Lung (tissue), 12 donors: ENCODE measurements around the gene TOE1. TPM values are rescaled to one million over a fixed set of nuclear protein-coding genes. Genes with fewer than 3 reads are reported as not detected.

Source experiments
- ATAC-seq: fragments of 200-7000 bp; cut with Tn5 transposase; one replicate; pipeline ENCODE4 v1.9.1; 2020; ENCODE audit warnings: moderate number of reproducible peaks; ENCODE audit not compliant: insufficient read depth, low FRiP score
- DNase-seq, 3 donors: peaks; one replicate each; pipeline ENCODE4 v3.0.0-alpha.2; 2013 to 2017
- H3K27ac ChIP-seq, 2 donors: one replicate each; pipeline ENCODE4 v1.5.1; 2013; ENCODE audit warnings: mild to moderate bottlenecking in 2 of 2, moderate library complexity in 2 of 2, control low read depth in 1 of 2, inconsistent platforms in 1 of 2, low read depth in 1 of 2, low read length in 1 of 2
- H3K27me3 ChIP-seq, 3 donors: one replicate each; pipeline ENCODE4 v1.5.1; 2013; ENCODE audit warnings: low read length in 2 of 3; ENCODE audit not compliant: control insufficient read depth in 3 of 3, insufficient read depth in 3 of 3
- H3K36me3 ChIP-seq, 4 donors: one replicate each; pipeline ENCODE4 v1.5.1; 2013; ENCODE audit warnings: low read length in 4 of 4, mild to moderate bottlenecking in 1 of 4, moderate library complexity in 1 of 4; ENCODE audit not compliant: control insufficient read depth in 4 of 4, insufficient read depth in 4 of 4
- H3K4me1 ChIP-seq, 5 donors: one replicate each; pipeline ENCODE4 v1.5.1; 2013; ENCODE audit warnings: low read length in 5 of 5, mild to moderate bottlenecking in 2 of 5, moderate library complexity in 1 of 5; ENCODE audit not compliant: control insufficient read depth in 5 of 5, insufficient read depth in 5 of 5
- H3K4me3 ChIP-seq: one replicate; pipeline ENCODE4 v1.5.1; 2013; ENCODE audit warnings: mild to moderate bottlenecking, control low read depth, moderate library complexity
- H3K9ac ChIP-seq, 2 donors: one replicate each; pipeline ENCODE4 v1.5.1; 2013; ENCODE audit warnings: low read length in 2 of 2, control low read depth in 1 of 2; ENCODE audit not compliant: insufficient read depth in 1 of 2
- H3K9me3 ChIP-seq, 4 donors: one replicate each; pipeline ENCODE4 v1.5.1; 2013; ENCODE audit warnings: low read length in 3 of 4, mild to moderate bottlenecking in 1 of 4, moderate library complexity in 1 of 4; ENCODE audit not compliant: control insufficient read depth in 4 of 4, insufficient read depth in 3 of 4
- WGBS, 2 donors: extraction: QIAGEN DNeasy Blood & Tissue Kit; methylation state at CpG; one replicate each; pipeline ENCODE4 v1.1.7; 2013; 5-methylcytosine and 5-hydroxymethylcytosine counted together
- polyA plus RNA-seq, 2 donors: library from polyadenylated mRNA; stranded (reverse); fragments of 200-250 nt; gene quantifications; one replicate each; pipeline ENCODE4 v1.2.1, GENCODE V29; 2013
- total RNA-seq, 2 donors: library from RNA; depleted of rRNA in 1 of 2; stranded (reverse); fragments of >200 nt in 1 of 2; gene quantifications; one replicate each; pipeline ENCODE4 v1.2.1, GENCODE V29; 2014 to 2021
- TF ChIP-seq, protein P1 (sequence below): IDR thresholded peaks from 2 replicates; pipeline ENCODE4 v1.5.1; 2012; ENCODE audit warnings: mild to moderate bottlenecking; ENCODE audit errors: control extremely low read depth, extremely low read depth
- donor health status: control.
- donor health status: control.
- donor health status: Bipolar disorder and iron deficiency.
- donor health status: healthy.
- donor health status: DM: yes; HTN: yes; CAD: no.

Gene TOE1
- total and polyA plus RNA-seq, 4 donors, result 5.3 to 10.9 (median 8.5) TPM

DNA sequence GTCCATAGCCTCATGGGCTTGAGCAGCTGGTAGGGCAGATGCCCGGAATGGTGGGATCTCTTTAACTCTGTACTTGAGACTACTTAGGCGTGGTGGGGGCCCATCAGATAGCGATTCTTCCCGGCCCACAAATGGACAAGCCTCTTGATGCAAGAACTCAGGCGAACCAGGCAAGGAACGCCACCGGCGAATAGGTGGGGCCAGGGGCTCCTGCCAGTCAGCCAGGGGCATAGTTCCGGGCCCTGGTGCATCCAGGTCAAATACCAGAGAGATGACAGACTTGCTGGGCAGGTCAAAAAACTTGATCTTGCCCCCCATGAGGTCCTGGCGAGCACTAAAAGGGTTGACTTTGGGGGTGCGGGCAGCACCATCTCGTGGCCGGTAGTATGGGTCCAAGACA lies 5.0 kb downstream of the TOE1 start:
- TF ChIP-seq, protein P1, sequence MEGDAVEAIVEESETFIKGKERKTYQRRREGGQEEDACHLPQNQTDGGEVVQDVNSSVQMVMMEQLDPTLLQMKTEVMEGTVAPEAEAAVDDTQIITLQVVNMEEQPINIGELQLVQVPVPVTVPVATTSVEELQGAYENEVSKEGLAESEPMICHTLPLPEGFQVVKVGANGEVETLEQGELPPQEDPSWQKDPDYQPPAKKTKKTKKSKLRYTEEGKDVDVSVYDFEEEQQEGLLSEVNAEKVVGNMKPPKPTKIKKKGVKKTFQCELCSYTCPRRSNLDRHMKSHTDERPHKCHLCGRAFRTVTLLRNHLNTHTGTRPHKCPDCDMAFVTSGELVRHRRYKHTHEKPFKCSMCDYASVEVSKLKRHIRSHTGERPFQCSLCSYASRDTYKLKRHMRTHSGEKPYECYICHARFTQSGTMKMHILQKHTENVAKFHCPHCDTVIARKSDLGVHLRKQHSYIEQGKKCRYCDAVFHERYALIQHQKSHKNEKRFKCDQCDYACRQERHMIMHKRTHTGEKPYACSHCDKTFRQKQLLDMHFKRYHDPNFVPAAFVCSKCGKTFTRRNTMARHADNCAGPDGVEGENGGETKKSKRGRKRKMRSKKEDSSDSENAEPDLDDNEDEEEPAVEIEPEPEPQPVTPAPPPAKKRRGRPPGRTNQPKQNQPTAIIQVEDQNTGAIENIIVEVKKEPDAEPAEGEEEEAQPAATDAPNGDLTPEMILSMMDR, result no peak
- H3K27ac ChIP-seq, result no peak overlapping the region
- H3K4me1 ChIP-seq, result peaks cover 7 to 23% (median 14%) of the 10 kb centered on the region in 5 donors
- H3K9ac ChIP-seq, result no peak overlapping the region
- ATAC-seq (no peak), DNase-seq (no peak)
- 96 to 98% methylated on average over 13 of the region's 13 CpGs for WGBS, 2 donors
- H3K27me3 ChIP-seq, result no peaks in the 10 kb centered on the region
- H3K36me3 ChIP-seq, result peaks cover 5 to 34% (median 12%) of the 10 kb centered on the region in 4 donors
- no peak overlapping the region for H3K4me3 ChIP-seq
- H3K9me3 ChIP-seq, result no peaks in the 10 kb centered on the region

DNA sequence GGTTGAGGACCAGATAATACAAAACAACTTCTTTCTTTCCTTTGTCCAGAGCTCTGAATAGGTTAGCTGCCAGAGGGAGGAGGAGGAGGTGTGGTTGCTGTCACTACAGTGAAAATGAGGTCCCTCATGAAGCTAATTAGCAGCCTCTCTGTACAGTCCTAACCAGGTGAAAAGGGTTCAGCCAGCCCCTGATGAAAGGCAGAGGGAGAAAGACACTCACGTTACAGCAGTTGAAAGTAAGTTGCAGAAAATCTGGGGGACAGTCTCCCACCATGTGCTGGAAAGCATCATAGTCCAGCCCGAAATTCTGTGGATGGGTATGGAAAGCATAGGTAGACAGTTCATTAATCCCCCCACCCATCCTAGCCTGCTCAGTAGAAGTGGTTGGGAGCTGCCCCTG lies 6.5 kb downstream of the TOE1 start:
- Histone ChIP-seq H3K4me3 (no peak overlapping the region), H3K4me1 (peaks cover 0 to 12% (median 11%) of the 10 kb centered on the region in 5 donors), H3K27ac (no peak overlapping the region), H3K36me3 (peaks cover 5 to 34% (median 12%) of the 10 kb centered on the region in 4 donors), H3K27me3 (no peaks in the 10 kb centered on the region), H3K9me3 (no peaks in the 10 kb centered on the region), H3K9ac (no peak overlapping the region)
- ATAC-seq, result no peak
- TF ChIP-seq, protein P1, result no peak
- DNase-seq, result no peak
- WGBS, 2 donors, result 91 to 93% methylated on average over 2 of the region's 2 CpGs

DNA sequence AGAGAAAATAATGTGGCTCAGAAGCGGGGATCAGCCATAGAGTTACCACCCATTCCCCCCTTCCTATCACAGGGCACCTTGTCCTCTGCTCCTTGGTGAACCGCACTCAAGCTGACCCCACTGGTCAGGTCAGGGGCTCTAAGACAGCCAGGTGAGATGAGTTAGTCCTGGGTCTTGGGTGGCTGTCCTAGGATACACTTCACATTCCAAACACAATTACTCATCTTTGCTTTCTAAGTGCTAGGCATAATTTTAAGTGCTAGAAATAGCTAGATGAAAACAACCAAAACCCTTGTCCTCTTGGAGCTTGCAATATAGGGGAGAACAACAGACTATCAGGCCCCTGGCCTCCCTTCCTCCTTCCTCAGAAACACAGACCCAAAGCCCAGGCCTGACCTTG lies 8.1 kb downstream of the TOE1 start:
- 95 to 97% methylated on average over 2 of the region's 2 CpGs for WGBS, 2 donors
- H3K4me3 ChIP-seq, result no peak overlapping the region
- DNase-seq (no peak), ATAC-seq (no peak)
- no peaks in the 10 kb centered on the region for H3K9me3 ChIP-seq
- H3K36me3 ChIP-seq, result peaks cover 0 to 20% (median 5%) of the 10 kb centered on the region in 4 donors
- H3K27ac ChIP-seq, result peak overlapping the region in 1 of 2 donors; percentile 49
- TF ChIP-seq, protein P1, result no peak
- H3K9ac ChIP-seq, result no peak overlapping the region
- H3K27me3 ChIP-seq, result no peaks in the 10 kb centered on the region
- H3K4me1 ChIP-seq, result peaks cover 0 to 12% (median 11%) of the 10 kb centered on the region in 5 donors

DNA sequence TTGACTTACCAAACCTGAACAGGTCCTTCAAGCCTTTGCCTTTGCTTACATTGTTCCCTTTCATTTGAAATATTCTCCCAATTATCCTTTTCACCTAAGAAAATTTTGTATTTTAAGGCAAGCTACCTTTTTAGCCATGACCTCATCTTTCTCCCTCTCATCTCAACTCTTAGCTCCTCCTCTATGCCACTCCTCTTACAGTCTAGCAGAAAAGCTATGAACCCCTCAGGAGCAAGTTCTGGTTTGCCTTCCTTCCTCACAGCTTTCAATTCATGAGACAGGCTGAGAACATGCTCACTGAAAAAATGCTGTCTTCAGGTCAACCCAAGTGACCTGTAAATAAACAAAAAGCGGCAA lies 8.6 kb downstream of the TOE1 start:
- H3K9me3 ChIP-seq, result no peaks in the 10 kb centered on the region
- peaks cover 0 to 12% (median 11%) of the 10 kb centered on the region in 5 donors for H3K4me1 ChIP-seq
- no peak overlapping the region for H3K9ac ChIP-seq
- no peak for ATAC-seq
- no peaks in the 10 kb centered on the region for H3K27me3 ChIP-seq
- DNase-seq, result peak in 1 of 3 donors; percentile 11
- H3K4me3 ChIP-seq, result no peak overlapping the region
- H3K36me3 ChIP-seq, result peaks cover 0 to 14% (median 3%) of the 10 kb centered on the region in 4 donors
- 29 to 61% methylated on average over 1 of the region's 1 CpG for WGBS, 2 donors
- TF ChIP-seq, protein P1, result no peak
- H3K27ac ChIP-seq, result peak overlapping the region; percentile 67 to 68
